ENCODE results near the gene SH3RF2.

- TF ChIP-seq ASH2L (IDR thresholded peaks at IDR 0.05; ENCODE audit: borderline replicate concordance, low read depth) (no peak), POLR2AphosphoS5 (IDR thresholded peaks at IDR 0.05; ENCODE audit: low read length) (no peak), MXI1 (IDR thresholded peaks at IDR 0.05; ENCODE audit: low read depth, low read length) (no peak), PML (IDR thresholded peaks at IDR 0.05; ENCODE audit: low read length) (no peak), KDM1A (IDR thresholded peaks at IDR 0.05; ENCODE audit: borderline replicate concordance) (no peak), REST (IDR thresholded peaks at IDR 0.05; ENCODE audit: low read depth, low read length) (no peak), BMI1 (IDR thresholded peaks at IDR 0.05; ENCODE audit: borderline replicate concordance) (no peak), EZH2 (IDR thresholded peaks at IDR 0.05; ENCODE audit: borderline replicate concordance, control insufficient read depth, low read depth, low read length) (no peak), CTCF (IDR thresholded peaks at IDR 0.05 in 2 of 3, conservative IDR thresholded peaks at IDR 0.05 in 1 of 3; ENCODE audit: control insufficient read depth in 2 of 3, extremely low read depth in 1 of 3, insufficient read depth in 1 of 3, low read depth in 3 of 3, low read length in 3 of 3) (no peak), NFYB (IDR thresholded peaks at IDR 0.05; ENCODE audit: insufficient read depth, low read depth, low read length) (no peak), RAD21 (IDR thresholded peaks at IDR 0.05; ENCODE audit: insufficient read depth, low read depth, low read length) (no peak), MAX (IDR thresholded peaks at IDR 0.05; ENCODE audit: low read depth, low read length) (no peak), ZNF207 (IDR thresholded peaks at IDR 0.05; ENCODE audit: borderline replicate concordance) (no peak)
- TF ChIP-seq, protein P1, sequence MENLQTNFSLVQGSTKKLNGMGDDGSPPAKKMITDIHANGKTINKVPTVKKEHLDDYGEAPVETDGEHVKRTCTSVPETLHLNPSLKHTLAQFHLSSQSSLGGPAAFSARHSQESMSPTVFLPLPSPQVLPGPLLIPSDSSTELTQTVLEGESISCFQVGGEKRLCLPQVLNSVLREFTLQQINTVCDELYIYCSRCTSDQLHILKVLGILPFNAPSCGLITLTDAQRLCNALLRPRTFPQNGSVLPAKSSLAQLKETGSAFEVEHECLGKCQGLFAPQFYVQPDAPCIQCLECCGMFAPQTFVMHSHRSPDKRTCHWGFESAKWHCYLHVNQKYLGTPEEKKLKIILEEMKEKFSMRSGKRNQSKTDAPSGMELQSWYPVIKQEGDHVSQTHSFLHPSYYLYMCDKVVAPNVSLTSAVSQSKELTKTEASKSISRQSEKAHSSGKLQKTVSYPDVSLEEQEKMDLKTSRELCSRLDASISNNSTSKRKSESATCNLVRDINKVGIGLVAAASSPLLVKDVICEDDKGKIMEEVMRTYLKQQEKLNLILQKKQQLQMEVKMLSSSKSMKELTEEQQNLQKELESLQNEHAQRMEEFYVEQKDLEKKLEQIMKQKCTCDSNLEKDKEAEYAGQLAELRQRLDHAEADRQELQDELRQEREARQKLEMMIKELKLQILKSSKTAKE (IDR thresholded peaks at IDR 0.05; ENCODE audit: low read depth, poor library complexity, severe bottlenecking): no peak
Observed at GRCh38 chr5:146024034-146024433, 87.7 kb downstream of the SH3RF2 start.

Data from GM12878 (cell line).